Fibroblast of lung (primary cell): ENCODE results near the gene ANKLE2. TPM values are rescaled to one million over a fixed set of nuclear protein-coding genes. Genes with fewer than 3 reads are reported as not detected.
"Not testable (repeated sequence)": the region's sequence is repeated elsewhere in the genome, so short reads cannot be mapped to it uniquely, and the experiment has no call there.

ENCODE experiments used
- DNase-seq, 2 donors: peaks; one replicate each; pipeline versions ENCODE4 v3.0.0 to v3.0.0-alpha.2; 2010; ENCODE audit warnings: low read depth in 2 of 2
- H2AFZ ChIP-seq: 2 replicates; pipeline ENCODE4 v1.5.1; 2012; ENCODE audit warnings: low read length, control low read depth, inconsistent platforms
- H3K27ac ChIP-seq: 2 replicates; pipeline ENCODE4 v1.5.1; 2011; ENCODE audit warnings: low read length, control low read depth; ENCODE audit not compliant: insufficient read depth
- H3K27me3 ChIP-seq: 2 replicates; pipeline ENCODE4 v1.5.1; 2011; ENCODE audit warnings: mild to moderate bottlenecking, low read length; ENCODE audit not compliant: control insufficient read depth, insufficient read depth
- H3K36me3 ChIP-seq: 2 replicates; pipeline ENCODE4 v1.5.1; 2011; ENCODE audit warnings: low read length; ENCODE audit not compliant: control insufficient read depth, insufficient read depth
- H3K4me1 ChIP-seq: 2 replicates; pipeline ENCODE4 v1.5.1; 2011; ENCODE audit warnings: low read length; ENCODE audit not compliant: control insufficient read depth, insufficient read depth; ENCODE audit errors: extremely low read depth
- H3K4me2 ChIP-seq: 2 replicates; pipeline ENCODE4 v1.5.1; 2011; ENCODE audit warnings: low read length, control low read depth; ENCODE audit not compliant: insufficient read depth; ENCODE audit errors: extremely low read depth
- H3K4me3 ChIP-seq, 4 experiments: fragments of 200-600 bp in 1 of 4; sonication (generic) in 1 of 4; replicated peaks in 1 of 4; 2 replicates each; pipeline ENCODE4 v1.5.1; 2011 to 2016; ENCODE audit warnings: low read length in 4 of 4, low read depth in 3 of 4, mild to moderate bottlenecking in 3 of 4, control low read depth in 2 of 4, inconsistent platforms in 1 of 4, mixed read lengths in 1 of 4; ENCODE audit not compliant: insufficient read depth in 1 of 4; ENCODE audit errors: control extremely low read depth in 1 of 4
- H3K79me2 ChIP-seq: 2 replicates; pipeline ENCODE4 v1.5.1; 2012; ENCODE audit warnings: mild to moderate bottlenecking, low read length, inconsistent platforms; ENCODE audit not compliant: control insufficient read depth, insufficient read depth
- H3K9ac ChIP-seq: 2 replicates; pipeline ENCODE4 v1.5.1; 2011; ENCODE audit warnings: mild to moderate bottlenecking, low read length, control low read depth; ENCODE audit not compliant: insufficient read depth
- H3K9me3 ChIP-seq: 2 replicates; pipeline ENCODE4 v1.5.1; 2012; ENCODE audit warnings: low read depth, low read length; ENCODE audit not compliant: control insufficient read depth, insufficient read depth
- H4K20me1 ChIP-seq: 2 replicates; pipeline ENCODE4 v1.5.1; 2011; ENCODE audit warnings: low read length; ENCODE audit not compliant: control insufficient read depth, insufficient read depth; ENCODE audit errors: extremely low read depth
- CTCF ChIP-seq, 2 donors: IDR thresholded peaks in 1 of 2; conservative IDR thresholded peaks in 1 of 2; 1 replicate in 1 of 2; 2 replicates in 1 of 2; pipeline ENCODE4 v1.5.1; 2011 to 2012; ENCODE audit warnings: low read length in 2 of 2, control low read depth in 1 of 2, inconsistent platforms in 1 of 2, low read depth in 1 of 2, mild to moderate bottlenecking in 1 of 2
- EZH2 ChIP-seq: IDR thresholded peaks from 2 replicates; pipeline ENCODE4 v1.5.1; 2012; ENCODE audit warnings: low read length, control low read depth, mild to moderate bottlenecking; ENCODE audit errors: missing control alignments
- polyA plus RNA-seq, 2 donors: library from polyadenylated mRNA; depleted of rRNA in 1 of 2; stranded (reverse) in 1 of 2; unstranded in 1 of 2; fragments of >200 nt; gene quantifications; 2 replicates each; pipeline ENCODE4 v1.2.1, GENCODE V29; 2011 to 2012; ENCODE audit warnings: missing spikeins in 1 of 2
- total RNA-seq: library from RNA; depleted of rRNA; stranded (reverse); fragments of >200 nt; gene quantifications from 2 replicates; pipeline ENCODE4 v1.2.1, GENCODE V29; 2014

Gene ANKLE2
- total and polyA plus RNA-seq, 2 donors (not counting 1 experiment from before 2014, with no cell fraction given) = 55.8 to 55.9 TPM

GRCh38 chr12:132759359-132759758, 2.3 kb downstream of the ANKLE2 start:
- H3K4me2 ChIP-seq = peak overlapping the region; percentile 68
- TF ChIP-seq CTCF (conservative IDR thresholded peaks at IDR 0.05 in 1 of 2, IDR thresholded peaks at IDR 0.05 in 1 of 2; ENCODE audit: low read depth in 1 of 2, low read length in 2 of 2) (no peak), EZH2 (no peak)
- H4K20me1 ChIP-seq = peaks cover 3% of the 10 kb centered on the region
- no peak for DNase-seq
- H3K36me3 ChIP-seq = peaks cover 7% of the 10 kb centered on the region
- no peak overlapping the region for H2AFZ ChIP-seq
- H3K27me3 ChIP-seq = no peaks in the 10 kb centered on the region
- no peak overlapping the region for H3K27ac ChIP-seq
- peaks cover 64% of the 10 kb centered on the region for H3K79me2 ChIP-seq
- H3K9ac ChIP-seq = no peak overlapping the region
- peak overlapping the region in 1 of 4 experiments; percentile 7 for H3K4me3 ChIP-seq
- H3K4me1 ChIP-seq = peaks cover 3% of the 10 kb centered on the region
- H3K9me3 ChIP-seq = no peaks in the 10 kb centered on the region

- not testable (repeated sequence) for H2AFZ ChIP-seq, H3K4me2 ChIP-seq, H4K20me1 ChIP-seq, H3K9me3 ChIP-seq, H3K27me3 ChIP-seq, DNase-seq, H3K4me1 ChIP-seq, H3K9ac ChIP-seq, H3K4me3 ChIP-seq, H3K27ac ChIP-seq, H3K36me3 ChIP-seq
- peaks cover 67% of the 10 kb centered on the region for H3K79me2 ChIP-seq
Observed at GRCh38 chr12:132758825-132759224, 2.8 kb downstream of the ANKLE2 start.

GRCh38 chr12:132754160-132754932, 7.3 kb downstream of the ANKLE2 start:
- Histone ChIP-seq H3K9ac (no peak overlapping the region), H3K4me2 (no peak overlapping the region), H3K4me3 (no peak overlapping the region), H3K9me3 (no peaks in the 10 kb centered on the region), H3K27ac (no peak overlapping the region), H2AFZ (no peak overlapping the region), H3K27me3 (no peaks in the 10 kb centered on the region), H3K4me1 (no peaks in the 10 kb centered on the region), H3K36me3 (peaks cover 17% of the 10 kb centered on the region), H3K79me2 (peaks cover 80% of the 10 kb centered on the region), H4K20me1 (peaks cover 3% of the 10 kb centered on the region)
- TF ChIP-seq EZH2 = no peak
- TF ChIP-seq CTCF (conservative IDR thresholded peaks at IDR 0.05 in 1 of 2, IDR thresholded peaks at IDR 0.05 in 1 of 2; ENCODE audit: low read depth in 1 of 2, low read length in 2 of 2) = no peak
- DNase-seq = no peak

- Histone ChIP-seq H3K36me3 (peaks cover 18% of the 10 kb centered on the region), H3K79me2 (peaks cover 76% of the 10 kb centered on the region)
- not testable (repeated sequence) for H3K4me1 ChIP-seq, DNase-seq, H3K9ac ChIP-seq, H3K4me2 ChIP-seq, H3K9me3 ChIP-seq, H4K20me1 ChIP-seq, H2AFZ ChIP-seq, H3K27ac ChIP-seq, H3K27me3 ChIP-seq, H3K4me3 ChIP-seq
Observed at GRCh38 chr12:132753670-132754069, 8.0 kb downstream of the ANKLE2 start.
